Cerebellar cortex (tissue), 1 donor: ENCODE data around the gene FADS2.

ENCODE experiments used
- DNase-seq: peaks from one replicate; pipeline ENCODE4 v3.0.0-alpha.2; 2015; ENCODE audit warnings: low spot score

The FADS2 gene

GRCh38 chr11:61827571-61828378 lies at the start of gene FADS2:
Gene FADS2 (plus strand): TSS chr11:61828300. CDS start chr11:61828391, 91 bp downstream.
- DNase-seq, result peak; percentile 88

GRCh38 chr11:61778357-61778886 lies 49.7 kb upstream of the FADS2 start:
- DNase-seq, result no peak

GRCh38 chr11:61778920-61779650 lies 49.0 kb upstream of the FADS2 start:
- no peak for DNase-seq

- no peak for DNase-seq
Observed at GRCh38 chr11:61779666-61780525, 48.2 kb upstream of the FADS2 start.

GRCh38 chr11:61780581-61781162 lies 47.4 kb upstream of the FADS2 start:
- DNase-seq, result no peak

- no peak for DNase-seq
Observed at GRCh38 chr11:61781585-61781984, 46.5 kb upstream of the FADS2 start.

GRCh38 chr11:61782299-61782698 lies 45.8 kb upstream of the FADS2 start:
- no peak for DNase-seq

GRCh38 chr11:61782841-61783240 lies 45.3 kb upstream of the FADS2 start:
- DNase-seq, result no peak

GRCh38 chr11:61783717-61784505 lies 44.2 kb upstream of the FADS2 start:
- DNase-seq, result no peak

GRCh38 chr11:61784506-61784805 lies 43.6 kb upstream of the FADS2 start:
- no peak for DNase-seq

GRCh38 chr11:61785837-61786402 lies 42.2 kb upstream of the FADS2 start:
- DNase-seq, result no peak

GRCh38 chr11:61787928-61788491 lies 40.1 kb upstream of the FADS2 start:
- DNase-seq, result peak; percentile 68

- DNase-seq, result peak; percentile 73
Observed at GRCh38 chr11:61791737-61792309, 36.3 kb upstream of the FADS2 start.

GRCh38 chr11:61792310-61793082 lies 35.6 kb upstream of the FADS2 start, which contains the start of the genes FEN1 and TMEM258:
Gene FEN1 (plus strand): TSS chr11:61792911. CDS start chr11:61795362, 2,451 bp downstream.
Gene TMEM258 (minus strand): TSS chr11:61792599. CDS start chr11:61792558, 41 bp downstream.
- DNase-seq, result peak; percentile 95

GRCh38 chr11:61793083-61793828 lies 34.8 kb upstream of the FADS2 start:
- DNase-seq, result peak; percentile 20

GRCh38 chr11:61793829-61794204 lies 34.3 kb upstream of the FADS2 start:
- DNase-seq, result no peak

- no peak for DNase-seq
Observed at GRCh38 chr11:61794579-61794978, 33.5 kb upstream of the FADS2 start.

GRCh38 chr11:61795459-61795858 lies 32.6 kb upstream of the FADS2 start:
- DNase-seq, result no peak
